NCI-H748 (cell line): ENCODE results near the gene DPP9.
"Not testable (repeated sequence)": the region's sequence is repeated elsewhere in the genome, so short reads cannot be mapped to it uniquely, and the experiment has no call there.

Experiments
- DNase-seq: peaks from one replicate; lab custom pipeline; 2025; ENCODE audit not compliant: unreplicated experiment; lab: John Stamatoyannopoulos, UW

DPP9 gene

GRCh38 chr19:4723595-4724514, at the start of gene DPP9:
Gene DPP9, minus strand, starts transcription at chr19:4723842. Its CDS starts 3,936 bp downstream, at chr19:4719906.
- DNase-seq = peak; percentile 97

GRCh38 chr19:4773047-4773640, 49.5 kb upstream of the DPP9 start:
- no peak for DNase-seq

- no peak for DNase-seq
These were observed 48.9 kb upstream of the DPP9 start for GRCh38 chr19:4772566-4772965.

- peak; percentile 89 for DNase-seq
These were observed 45.5 kb upstream of the DPP9 start for GRCh38 chr19:4768934-4769777.

- no peak for DNase-seq
These were observed 40.7 kb upstream of the DPP9 start for GRCh38 chr19:4764393-4764660.

- no peak for DNase-seq
These were observed 39.4 kb upstream of the DPP9 start for GRCh38 chr19:4763021-4763420.

- no peak for DNase-seq
These were observed 36.6 kb upstream of the DPP9 start for GRCh38 chr19:4760285-4760650.

GRCh38 chr19:4759388-4760284, 36.0 kb upstream of the DPP9 start:
- peak; percentile 97 for DNase-seq

- no peak for DNase-seq
These were observed 35.0 kb upstream of the DPP9 start for GRCh38 chr19:4758659-4759058.

GRCh38 chr19:4758082-4758481, 34.4 kb upstream of the DPP9 start:
- DNase-seq = no peak

- no peak for DNase-seq
These were observed 31.8 kb upstream of the DPP9 start for GRCh38 chr19:4755459-4755858.

GRCh38 chr19:4754248-4754647, 30.6 kb upstream of the DPP9 start:
- peak; percentile 52 for DNase-seq

GRCh38 chr19:4749870-4750590, 26.4 kb upstream of the DPP9 start:
- no peak for DNase-seq

- DNase-seq = peak; percentile 33
These were observed 24.9 kb upstream of the DPP9 start for GRCh38 chr19:4748589-4748988.

- DNase-seq = no peak
These were observed 24.5 kb upstream of the DPP9 start for GRCh38 chr19:4748185-4748584.

- DNase-seq = no peak
These were observed 22.3 kb upstream of the DPP9 start for GRCh38 chr19:4745986-4746385.

- DNase-seq = not testable (repeated sequence)
These were observed 21.5 kb upstream of the DPP9 start for GRCh38 chr19:4745175-4745574.

GRCh38 chr19:4744451-4745174, 21.0 kb upstream of the DPP9 start:
- no peak for DNase-seq
